Keratinocyte (primary cell): ENCODE data around the gene DOCK11.

Experiments used
- CTCF ChIP-seq, 3 experiments: IDR thresholded peaks in 1 of 3; conservative IDR thresholded peaks in 1 of 3; optimal IDR thresholded peaks in 1 of 3; 2 replicates in 2 of 3; 3 replicates in 1 of 3; pipeline versions ENCODE3 to v1.5.1; 2011; ENCODE audit warnings: low read length in 3 of 3, mild to moderate bottlenecking in 3 of 3, moderate library complexity in 2 of 3, control low read depth in 1 of 3, inconsistent platforms in 1 of 3; ENCODE audit not compliant: insufficient read depth in 2 of 3; ENCODE audit errors: extremely low read depth in 1 of 3
- EZH2 ChIP-seq: IDR thresholded peaks from one replicate; pipeline ENCODE4 v1.6.1; 2012; ENCODE audit warnings: inconsistent platforms, mild to moderate bottlenecking, low read length, moderate library complexity

- TF ChIP-seq CTCF (optimal IDR thresholded peaks at IDR 0.05 in 1 of 3, IDR thresholded peaks at IDR 0.05 in 1 of 3, conservative IDR thresholded peaks at IDR 0.05 in 1 of 3; ENCODE audit: extremely low read depth in 1 of 3, insufficient read depth in 2 of 3, low read length in 3 of 3), result no peak
- no peak for TF ChIP-seq EZH2
These were observed 100.0 kb downstream of the DOCK11 start for GRCh38 chrX:118595501-118596042.
